ENCODE measurements around the gene SYCP2.

- no peak for TF ChIP-seq ZNF274 (IDR thresholded peaks at IDR 0.05; ENCODE audit: low read depth, low read length)
- no peak for TF ChIP-seq YY1 (IDR thresholded peaks at IDR 0.05; ENCODE audit: insufficient read depth, insufficient read length)
- no peak for TF ChIP-seq SUZ12 (IDR thresholded peaks at IDR 0.05; ENCODE audit: extremely low read depth, insufficient read depth, insufficient read length)
Observed at GRCh38 chr20:59827138-59828056, 106.0 kb downstream of the SYCP2 start.
